HG02610 (cell line): ENCODE data around the gene NTNG1.
A peak's percentile ranks its signal among the peaks of the same experiment; 100 is the strongest.

ENCODE experiments used
- ATAC-seq: cut with Tn5 transposase; IDR thresholded peaks from one replicate; pipeline ENCODE4 v1.9.1; 2021; ENCODE audit warnings: mild to moderate bottlenecking, moderate library complexity; ENCODE audit not compliant: unreplicated experiment

The NTNG1 gene

DNA sequence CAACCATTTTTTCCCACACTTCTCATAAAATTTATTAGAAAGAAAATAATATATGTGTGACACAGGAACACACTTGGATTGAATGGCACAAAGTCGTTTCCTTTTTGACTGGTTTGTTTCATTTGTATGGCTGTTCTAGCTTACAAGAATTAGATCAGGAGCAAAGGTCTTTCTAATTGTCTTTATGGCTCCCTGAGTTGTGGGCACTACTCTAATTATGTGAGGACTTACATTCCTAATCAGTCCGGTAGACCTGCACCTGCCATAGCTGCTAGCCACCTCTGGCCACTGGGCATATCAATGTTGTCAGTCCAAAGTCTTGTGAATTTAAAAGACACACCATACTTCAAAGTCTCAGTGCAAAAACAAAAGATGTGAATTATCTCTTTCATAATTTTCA, 346.7 kb downstream of the NTNG1 start:
- no peak for ATAC-seq

DNA sequence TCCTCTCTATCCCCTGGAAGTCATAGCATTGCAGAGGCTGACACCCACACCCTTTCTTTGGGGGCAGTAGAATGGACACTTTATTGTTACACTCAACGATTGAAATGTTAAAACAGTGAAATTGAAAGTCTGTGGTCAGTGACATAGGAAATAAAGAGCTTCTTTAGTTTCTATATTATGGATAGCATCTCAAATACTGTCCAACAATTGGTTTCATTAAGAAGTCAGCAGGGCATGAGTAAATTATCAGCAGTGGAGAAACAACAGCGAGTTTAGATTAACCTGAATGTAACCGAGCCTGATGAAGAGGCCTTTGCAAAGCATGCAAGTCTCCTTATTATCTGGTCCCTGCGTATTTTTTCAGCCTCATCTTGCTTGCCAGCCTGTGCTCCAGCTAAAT, 350.7 kb downstream of the NTNG1 start:
- peak; percentile 69 for ATAC-seq

DNA sequence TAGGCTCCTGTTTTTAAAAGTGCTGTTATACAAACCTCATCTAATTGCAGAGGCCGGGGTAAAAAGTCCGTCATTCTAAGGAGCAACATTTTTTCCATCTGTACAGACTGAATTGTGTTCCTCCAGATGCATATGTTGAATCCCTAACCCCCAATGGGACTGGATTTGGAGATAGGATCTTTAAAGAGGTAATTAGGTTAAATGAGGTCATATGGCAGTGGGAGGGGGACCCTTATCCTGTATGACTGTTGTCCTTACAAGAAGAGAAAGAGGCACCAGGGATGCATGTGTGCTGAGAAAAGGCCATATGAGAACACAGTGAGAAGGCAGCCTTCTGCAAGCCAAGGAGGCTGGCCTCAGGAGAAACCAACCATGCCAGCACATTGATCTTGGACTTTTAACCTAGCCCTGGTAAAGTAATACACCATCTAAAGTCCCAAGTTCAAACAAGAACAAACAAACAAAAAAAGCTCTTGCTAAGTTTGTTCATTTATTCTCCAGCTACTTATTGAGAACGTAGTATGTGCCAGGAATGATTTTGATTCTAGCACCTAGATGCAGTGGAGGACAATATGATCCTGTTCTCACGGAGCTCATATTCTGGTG, 352.4 kb downstream of the NTNG1 start:
- ATAC-seq = no peak

GRCh38 chr1:107494061-107494460, 353.2 kb downstream of the NTNG1 start:
- ATAC-seq = no peak

GRCh38 chr1:107496002-107496401, 355.2 kb downstream of the NTNG1 start:
- ATAC-seq = no peak

- peak; percentile 97 for ATAC-seq
Observed at GRCh38 chr1:107499139-107499744, 358.4 kb downstream of the NTNG1 start.

- no peak for ATAC-seq
Observed at GRCh38 chr1:107501081-107501605, 360.3 kb downstream of the NTNG1 start.

GRCh38 chr1:107510347-107510746, 369.5 kb downstream of the NTNG1 start:
- no peak for ATAC-seq

DNA sequence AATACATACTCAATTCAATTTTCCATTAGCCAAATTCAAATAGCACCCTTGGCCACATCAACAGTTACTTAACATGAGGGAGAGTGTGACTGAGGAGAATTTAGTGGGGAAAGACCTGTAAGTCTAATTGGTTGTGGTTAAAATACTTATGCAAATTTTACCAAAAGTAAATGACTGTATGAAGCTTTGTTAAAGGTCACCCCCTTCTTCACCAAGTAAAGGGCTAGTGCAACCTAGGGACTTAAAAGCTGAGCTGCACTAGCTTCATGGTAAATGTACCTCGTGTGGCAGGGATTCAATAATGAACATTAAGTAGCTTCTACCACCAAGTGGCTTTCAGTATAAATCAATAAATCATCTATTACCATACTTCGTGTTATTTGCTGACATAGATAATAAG, 372.0 kb downstream of the NTNG1 start:
- no peak for ATAC-seq

DNA sequence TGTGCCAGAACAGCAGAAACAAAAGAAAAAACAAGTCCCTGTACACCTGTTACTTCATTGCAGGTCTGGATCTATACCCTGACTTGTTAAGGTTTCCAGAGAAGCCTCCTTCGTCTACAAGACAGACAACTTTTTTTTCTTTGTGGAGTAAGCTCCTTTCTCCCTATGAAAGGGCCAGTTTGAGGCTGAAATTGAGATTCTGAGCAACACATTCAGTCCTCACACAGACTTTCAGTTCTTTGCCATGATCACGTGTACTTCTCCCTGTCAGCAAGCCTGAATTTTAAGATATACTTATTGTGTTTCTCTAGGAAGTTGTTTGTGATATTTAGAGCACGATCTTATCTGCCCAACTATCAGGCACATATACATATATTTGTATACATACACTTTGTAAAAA, 374.0 kb downstream of the NTNG1 start:
- ATAC-seq = no peak

DNA sequence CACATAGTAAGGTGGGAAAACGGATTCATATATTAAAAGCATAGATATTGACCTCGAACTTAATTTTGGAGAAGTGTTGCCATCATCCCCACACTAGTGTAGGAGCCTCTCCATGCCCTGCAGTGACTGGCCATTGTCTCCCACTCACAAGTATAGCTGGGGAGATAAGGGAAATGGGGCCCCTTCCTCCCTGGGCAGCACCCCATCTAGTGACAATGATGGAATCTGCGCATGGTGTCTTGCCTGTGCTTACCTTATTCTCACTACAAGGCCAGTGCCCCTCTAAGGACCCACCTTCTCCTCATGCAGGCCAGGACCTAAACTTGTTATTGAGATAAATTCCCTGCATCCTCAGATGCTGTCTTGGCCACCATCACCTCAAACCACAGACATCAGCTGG, 374.9 kb downstream of the NTNG1 start:
- no peak for ATAC-seq

- no peak for ATAC-seq
Observed at GRCh38 chr1:107523061-107523460, 382.2 kb downstream of the NTNG1 start.

- ATAC-seq = no peak
Observed at GRCh38 chr1:107523736-107524135, 382.9 kb downstream of the NTNG1 start.

DNA sequence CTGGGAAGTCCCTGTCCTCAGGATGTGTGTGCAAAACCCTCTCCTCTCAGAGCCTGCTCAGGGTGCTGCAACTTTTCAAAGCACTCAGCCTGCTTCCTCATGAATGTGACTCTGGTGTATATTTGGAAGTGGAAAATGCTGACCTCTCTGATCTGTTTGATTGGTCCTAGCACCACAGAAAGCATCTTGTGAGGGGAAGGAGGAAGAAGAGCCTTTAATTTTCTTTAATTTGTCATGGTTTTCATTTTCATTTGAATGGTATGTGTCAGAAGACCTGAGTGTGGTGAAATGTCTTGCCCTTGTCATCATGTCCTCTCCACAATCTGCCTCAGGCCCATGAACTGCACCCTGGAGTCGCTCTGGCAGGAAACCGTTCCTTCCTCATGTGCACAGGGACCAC, 383.5 kb downstream of the NTNG1 start:
- ATAC-seq = no peak

- ATAC-seq = no peak
Observed at GRCh38 chr1:107525145-107525544, 384.3 kb downstream of the NTNG1 start.

GRCh38 chr1:107525961-107526360, 385.1 kb downstream of the NTNG1 start:
- no peak for ATAC-seq

- no peak for ATAC-seq
Observed at GRCh38 chr1:107526524-107527198, 385.8 kb downstream of the NTNG1 start.

GRCh38 chr1:107529511-107530149, 388.8 kb downstream of the NTNG1 start:
- ATAC-seq = peak; percentile 95

DNA sequence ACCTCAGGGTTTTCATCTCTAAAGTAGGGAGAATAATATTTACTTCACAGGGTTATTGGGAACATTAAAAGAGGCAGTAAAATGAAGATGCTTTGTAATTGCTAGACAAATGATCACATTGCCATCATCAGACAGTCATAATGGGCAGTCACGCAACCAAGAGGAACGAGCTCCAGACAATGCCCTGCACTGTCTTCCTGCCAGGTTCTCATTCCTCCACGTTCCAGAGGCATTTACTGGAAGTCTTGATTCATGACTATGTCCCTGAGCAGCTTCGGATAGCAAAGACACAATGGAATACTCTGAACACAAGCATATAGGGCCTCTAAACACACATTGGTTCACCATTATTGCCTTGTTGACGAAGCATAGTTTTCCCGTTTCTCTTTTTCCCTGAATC, 389.7 kb downstream of the NTNG1 start:
- no peak for ATAC-seq

GRCh38 chr1:107531065-107531908, 390.4 kb downstream of the NTNG1 start:
- ATAC-seq = no peak

DNA sequence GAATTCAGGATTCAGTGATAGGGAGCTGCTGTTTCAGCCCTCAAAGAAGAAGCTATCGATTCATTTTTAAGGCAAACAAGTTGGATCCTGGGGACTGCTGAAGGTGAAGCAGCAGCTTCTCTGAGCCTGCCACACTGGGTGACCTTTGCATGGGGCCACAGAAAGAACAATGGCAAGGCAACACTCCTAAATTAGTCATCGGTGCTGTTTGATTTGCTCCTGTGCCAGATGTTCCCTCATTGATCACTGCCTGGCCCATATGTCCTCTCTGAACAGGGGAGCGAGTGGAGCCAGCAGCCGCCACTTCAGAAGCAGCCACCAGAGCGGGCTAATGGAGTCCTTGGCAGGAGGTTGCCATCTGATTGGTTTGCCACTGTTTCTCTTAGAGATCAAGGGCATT, 391.5 kb downstream of the NTNG1 start:
- no peak for ATAC-seq
